ENCODE results near the gene CDCA3. TPM values are rescaled to one million over a fixed set of nuclear protein-coding genes. Genes with fewer than 3 reads are reported as not detected.

CDCA3 gene
- total RNA-seq, 1 donor from 2014 or later = 0.71 TPM

DNA sequence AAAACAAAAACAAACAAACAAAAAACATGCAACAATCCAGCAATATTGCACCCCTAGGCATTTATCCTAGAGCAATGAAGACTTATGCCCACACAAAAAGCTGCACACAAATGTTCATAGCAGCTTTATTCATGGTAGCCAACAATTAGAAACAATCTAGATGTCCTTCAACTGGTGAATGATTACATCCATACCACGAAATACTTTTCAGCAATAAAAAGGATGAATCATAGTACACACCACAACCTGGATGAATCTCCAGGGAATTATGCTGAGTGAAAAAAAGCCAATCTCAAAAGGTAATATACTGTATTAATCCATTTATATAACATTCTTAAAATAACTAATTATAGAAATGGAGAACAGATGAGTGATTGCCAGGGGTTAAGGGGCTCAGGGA lies 43.9 kb downstream of the CDCA3 start:
- ATAC-seq = no peak
- intact Hi-C loops (cut with DNase I) = no loop called here
- no peak for DNase-seq (ENCODE audit: low spot score)

- no peak for ATAC-seq
- intact Hi-C loops (cut with DNase I) = no loop called here
- DNase-seq (ENCODE audit: low spot score) = no peak
Observed at GRCh38 chr12:6799147-6799546, 51.9 kb downstream of the CDCA3 start.

Other genes with a start within 250 kb of the CDCA3 start
- gene CHD4, start 243.9 kb downstream of the CDCA3 start, total RNA-seq = 245 TPM
- gene LPAR5, start 215.3 kb downstream of the CDCA3 start, total RNA-seq = 2.9 TPM
- 1.9 TPM for gene ACRBP, start 203.9 kb downstream of the CDCA3 start, total RNA-seq
- 42.1 TPM for gene ING4, start 188.2 kb downstream of the CDCA3 start, total RNA-seq
- gene ZNF384, start 161.9 kb downstream of the CDCA3 start, total RNA-seq = 52.7 TPM
- gene PIANP, start 150.5 kb downstream of the CDCA3 start, total RNA-seq = 2.5 TPM
- gene COPS7A, start 127.2 kb downstream of the CDCA3 start, total RNA-seq = 47.4 TPM
- gene MLF2, start 98.1 kb downstream of the CDCA3 start, total RNA-seq = 98.6 TPM
- gene PTMS, start 84.9 kb downstream of the CDCA3 start, total RNA-seq = 352 TPM
- gene LAG3, start 78.8 kb downstream of the CDCA3 start, total RNA-seq = 3.4 TPM
- gene CD4, start 61.8 kb downstream of the CDCA3 start, total RNA-seq = 20.6 TPM
- gene GPR162, start 29.5 kb downstream of the CDCA3 start, total RNA-seq = 4.5 TPM
- 27.4 TPM for gene P3H3, start 22.9 kb downstream of the CDCA3 start, total RNA-seq
- gene GNB3, start 10.4 kb downstream of the CDCA3 start, total RNA-seq = 7.1 TPM
- 70.1 TPM for gene USP5, start 864 bp upstream of the CDCA3 start, total RNA-seq
- gene TPI1, start 16.2 kb upstream of the CDCA3 start, total RNA-seq = 233 TPM
- 12.3 TPM for gene SPSB2, start 22.0 kb upstream of the CDCA3 start, total RNA-seq
- gene LRRC23, start 53.5 kb upstream of the CDCA3 start, total RNA-seq = 13.4 TPM
- 36.9 TPM for gene ENO2, start 63.3 kb upstream of the CDCA3 start, total RNA-seq
- gene ATN1, start 76.7 kb upstream of the CDCA3 start, total RNA-seq = 140 TPM
- not detected for gene RNU7-1, start 92.5 kb upstream of the CDCA3 start, total RNA-seq
- 177 TPM for gene C12orf57, start 92.7 kb upstream of the CDCA3 start, total RNA-seq
- 35.0 TPM for gene PTPN6, start 100.1 kb upstream of the CDCA3 start, total RNA-seq
- 112 TPM for gene PHB2, start 119.4 kb upstream of the CDCA3 start, total RNA-seq
- 42.9 TPM for gene EMG1, start 119.6 kb upstream of the CDCA3 start, total RNA-seq
- gene LPCAT3, start 167.2 kb upstream of the CDCA3 start, total RNA-seq = 34.7 TPM
- 662 TPM for gene C1S, start 209.4 kb upstream of the CDCA3 start, total RNA-seq
- 628 TPM for gene C1R, start 241.2 kb upstream of the CDCA3 start, total RNA-seq

Data from sciatic nerve (tissue), 2 donors.